NCI-H2227 treated with DMSO at 0.1 percent for 48 hours (cell line): ENCODE data around the gene HVCN1.
"Not testable (repeated sequence)": the region's sequence is repeated elsewhere in the genome, so short reads cannot be mapped to it uniquely, and the experiment has no call there.

Experiments
- DNase-seq: peaks from one replicate; lab custom pipeline; 2025; lab: John Stamatoyannopoulos, UW

Gene HVCN1

DNA sequence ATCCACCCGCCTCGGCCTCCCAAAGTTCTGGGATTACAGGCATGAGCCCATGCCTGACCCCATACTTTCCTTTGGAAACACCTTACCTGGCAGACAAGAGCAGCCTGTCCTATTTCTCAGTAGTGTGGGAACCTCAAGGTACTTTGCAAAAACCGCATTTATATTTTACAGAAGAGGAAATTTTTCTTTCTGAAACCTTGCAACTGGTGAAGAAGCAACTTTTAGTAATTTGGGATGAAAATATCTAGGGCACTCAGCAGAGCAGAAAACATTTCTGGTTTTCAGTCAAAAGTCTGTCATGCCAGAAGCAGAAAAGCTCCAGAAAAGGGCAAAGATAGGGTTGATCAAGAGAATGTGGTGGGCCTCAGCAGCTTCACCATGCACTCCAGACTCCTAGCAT lies 21.2 kb downstream of the HVCN1 start:
- DNase-seq, result no peak

DNA sequence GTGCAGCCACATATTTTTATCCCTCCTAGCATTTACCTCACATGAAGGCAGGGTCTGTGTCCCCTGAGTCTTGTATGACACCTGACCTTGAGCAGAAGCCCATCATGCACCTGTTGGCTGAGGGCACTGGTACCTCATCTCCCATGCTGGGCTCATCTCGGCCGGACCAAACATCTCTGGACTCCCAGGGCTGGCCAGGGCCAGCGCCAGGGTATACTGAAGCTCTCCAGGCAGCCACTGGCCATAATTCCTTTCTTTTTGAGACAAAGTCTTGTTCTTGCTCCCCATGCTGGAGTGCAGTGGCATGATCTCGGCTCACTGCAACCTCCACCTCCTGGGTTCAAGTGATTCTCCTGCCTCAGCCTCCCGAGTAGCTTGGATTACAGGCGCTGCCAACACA lies 22.0 kb downstream of the HVCN1 start:
- no peak for DNase-seq

DNA sequence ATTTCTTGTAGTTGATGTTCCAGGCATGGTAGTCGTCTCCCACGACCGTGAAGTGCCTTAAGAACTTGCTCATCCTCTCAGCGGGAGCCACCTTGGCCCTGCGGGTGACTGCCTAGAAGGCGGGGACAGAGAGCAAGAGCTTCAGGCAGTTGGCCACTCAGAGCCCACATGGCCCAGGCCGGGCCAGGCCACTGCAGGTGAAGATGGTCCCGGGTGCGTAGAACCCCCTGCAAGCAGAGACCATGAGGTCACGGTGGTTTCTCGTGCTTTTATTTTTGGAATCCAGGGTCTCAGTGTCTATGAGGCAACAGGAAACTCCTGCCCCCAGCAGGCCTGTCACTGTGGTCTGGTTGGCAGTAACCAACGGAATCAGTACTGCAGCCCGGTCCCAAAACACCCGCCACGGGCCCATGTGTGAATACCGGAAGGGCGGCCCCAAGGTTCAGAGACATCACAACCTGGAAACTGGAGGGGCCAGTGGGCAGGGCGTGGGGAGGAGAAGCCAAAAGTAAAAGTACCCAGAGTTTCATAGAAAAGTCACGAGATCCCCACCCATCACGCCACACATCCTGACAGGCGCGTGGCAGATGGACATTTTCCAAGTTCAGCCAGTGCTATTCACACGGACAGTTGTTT lies 27.5 kb downstream of the HVCN1 start:
- no peak for DNase-seq

DNA sequence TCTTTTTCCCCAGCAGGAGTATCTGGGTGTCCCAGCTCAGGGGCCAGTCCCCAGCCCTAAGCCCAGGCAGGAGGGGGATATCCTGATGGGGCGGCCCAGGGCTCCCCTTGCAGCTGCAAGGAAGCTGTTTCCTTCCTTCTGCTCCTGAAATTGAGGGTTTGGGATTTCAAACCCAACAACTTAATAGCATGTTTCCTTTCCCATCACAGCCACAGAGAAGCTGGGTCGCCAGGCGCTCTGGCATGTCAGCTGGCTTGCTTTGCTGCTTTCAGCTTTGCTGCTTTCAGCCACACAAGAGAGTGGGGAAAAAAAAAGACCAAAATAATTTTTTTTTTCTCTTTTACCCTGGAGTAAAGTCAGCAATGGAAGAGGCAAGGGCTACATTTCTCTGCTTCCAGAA lies 30.0 kb downstream of the HVCN1 start:
- DNase-seq, result peak; percentile 70

DNA sequence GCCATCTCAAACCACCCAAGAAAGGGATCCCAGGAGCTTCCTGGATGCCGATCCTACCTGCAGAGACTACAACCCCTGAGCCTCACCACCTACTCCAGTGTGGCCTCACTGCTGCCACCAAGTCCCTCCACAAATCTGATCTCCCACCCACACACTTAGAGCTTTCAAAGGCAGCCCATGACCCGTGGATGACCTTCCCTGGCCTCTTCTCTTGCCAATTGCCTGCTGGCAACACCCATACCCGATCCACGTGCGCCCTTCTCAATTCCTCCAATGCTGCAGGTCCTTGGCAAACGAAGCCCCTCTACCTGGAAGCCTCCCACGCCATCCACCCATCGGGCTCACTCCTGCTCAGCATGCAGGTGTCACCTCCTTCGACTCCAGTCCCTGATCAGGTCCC lies 30.7 kb downstream of the HVCN1 start:
- DNase-seq, result no peak

DNA sequence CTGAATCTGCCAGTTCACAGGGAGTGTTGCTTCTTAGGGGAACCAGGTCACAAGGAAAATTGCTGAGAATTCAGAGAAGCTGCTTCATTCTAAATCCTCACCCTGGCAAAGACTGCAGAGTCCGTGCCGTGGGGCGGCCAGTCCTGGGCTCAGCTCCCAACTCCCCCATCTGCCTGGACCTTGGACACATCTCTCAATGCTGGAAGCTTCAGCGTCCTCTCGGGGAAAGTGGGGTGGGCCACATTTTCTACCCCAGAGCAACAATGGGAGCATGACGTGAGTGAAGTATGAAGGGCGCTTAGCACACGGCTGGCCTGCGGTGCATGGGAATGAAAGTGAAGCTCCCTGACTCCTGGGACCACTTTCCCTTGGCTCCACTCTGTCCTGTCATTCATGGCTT lies 31.2 kb downstream of the HVCN1 start:
- no peak for DNase-seq

DNA sequence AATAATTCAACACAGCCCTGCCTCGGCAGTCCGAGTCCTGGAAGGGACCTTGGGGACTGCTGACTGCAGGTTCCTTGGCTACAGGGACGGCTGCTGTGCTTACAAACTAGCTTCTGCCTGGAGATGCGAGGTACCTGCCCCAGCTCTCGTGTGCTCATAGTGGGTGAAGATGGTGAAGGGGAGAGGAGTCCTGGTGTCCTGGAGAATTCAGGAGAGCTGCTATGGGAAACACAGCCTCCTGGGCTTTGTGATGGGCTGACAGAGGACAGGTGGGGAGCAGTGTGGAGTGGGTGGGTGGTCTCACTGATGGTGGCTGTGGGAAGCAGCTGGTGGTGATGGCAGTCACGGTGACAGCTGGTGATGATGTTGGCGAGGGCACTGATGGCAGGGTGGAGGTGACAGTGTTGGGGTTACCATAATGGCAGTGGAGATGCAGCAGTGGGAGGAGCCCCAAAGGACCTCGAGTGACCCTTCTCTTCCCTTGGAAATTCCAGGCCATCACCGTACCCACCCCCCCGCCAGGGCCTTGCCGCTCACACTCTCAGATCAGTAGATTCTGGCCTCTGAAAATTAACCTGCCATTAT lies 32.8 kb downstream of the HVCN1 start:
- no peak for DNase-seq

DNA sequence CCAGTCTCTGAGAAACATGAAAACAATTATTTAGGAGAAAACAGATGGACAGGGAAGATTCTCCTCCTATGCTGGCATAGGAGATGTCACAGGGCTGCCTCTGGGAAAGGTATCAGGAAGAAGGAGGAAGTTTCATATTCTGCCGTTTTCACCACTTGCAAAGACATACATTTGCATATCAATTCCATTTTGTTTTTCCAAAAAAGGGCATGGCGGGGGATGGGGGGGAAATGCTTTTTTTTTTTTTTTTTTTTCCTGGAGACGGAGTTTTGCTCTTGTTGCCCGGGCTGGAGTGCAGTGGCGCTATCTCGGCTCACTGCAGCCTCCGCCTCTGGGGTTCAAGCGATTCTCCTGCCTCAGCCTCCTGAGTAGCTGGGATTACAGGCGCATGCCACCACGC lies 34.7 kb downstream of the HVCN1 start:
- not testable (repeated sequence) for DNase-seq

DNA sequence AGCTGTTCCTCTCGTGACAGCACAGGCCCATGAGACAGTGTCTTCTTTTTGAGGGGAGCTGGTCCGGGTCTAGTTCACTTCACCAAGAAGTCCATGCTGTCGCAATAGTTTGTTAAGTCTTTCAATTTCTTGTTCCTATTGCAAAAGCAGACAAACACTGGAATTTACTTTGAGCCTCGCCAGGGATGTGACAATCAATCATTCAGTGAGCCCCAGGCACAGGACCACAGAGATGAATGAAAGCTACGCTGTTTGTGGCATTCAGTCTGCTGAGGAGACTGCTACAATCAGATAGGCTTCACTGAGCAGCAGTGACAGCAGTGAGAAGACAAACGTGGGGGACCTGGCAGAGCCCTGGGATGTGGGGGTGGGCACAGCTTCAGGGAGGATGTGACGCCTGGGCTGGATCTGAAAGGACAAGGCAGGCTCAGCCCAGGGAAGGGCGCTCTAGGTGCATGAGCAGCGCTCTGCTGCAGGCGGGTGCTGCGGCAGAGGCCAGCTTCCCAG lies 39.5 kb downstream of the HVCN1 start:
- no peak for DNase-seq

DNA sequence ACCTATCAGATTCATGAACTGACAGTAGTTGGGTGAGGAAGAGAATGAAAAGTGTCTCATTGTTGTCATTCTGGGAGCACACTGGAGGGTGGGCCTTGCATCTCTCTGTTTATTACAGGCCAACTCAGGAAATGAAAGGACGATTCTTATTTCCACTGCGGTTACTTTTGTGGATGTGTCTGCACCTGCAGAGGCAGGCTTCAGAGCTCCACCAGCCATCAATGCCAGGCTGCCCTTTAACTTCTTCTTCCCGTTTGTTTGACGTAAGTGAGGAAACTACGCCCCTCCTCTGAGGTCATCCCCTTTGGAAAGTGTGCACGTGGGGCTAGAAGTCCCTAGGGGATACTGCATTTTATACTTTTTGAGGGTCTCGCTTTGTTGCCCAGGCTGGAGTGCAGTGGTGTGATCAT lies 41.3 kb downstream of the HVCN1 start:
- no peak for DNase-seq

DNA sequence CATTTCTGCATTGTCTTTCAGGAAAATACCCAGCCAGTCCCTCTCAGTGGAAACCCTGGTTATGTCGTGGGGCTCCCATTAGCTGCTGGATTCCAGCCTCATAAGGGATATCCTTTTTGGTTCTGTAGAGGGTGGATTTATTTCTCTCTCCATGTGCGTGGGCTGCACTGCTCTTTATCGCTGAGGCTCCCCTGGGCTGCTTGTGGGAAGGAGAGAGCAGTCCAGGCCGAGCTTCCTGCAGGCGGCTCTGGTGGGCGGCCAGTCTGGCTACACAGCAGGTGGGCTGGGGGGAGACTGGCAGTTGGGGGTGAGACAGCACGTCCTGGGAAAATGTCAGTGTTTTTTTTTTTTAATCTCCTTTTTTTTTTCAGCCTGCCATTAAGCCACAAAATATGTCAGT lies 47.4 kb downstream of the HVCN1 start:
- no peak for DNase-seq

DNA sequence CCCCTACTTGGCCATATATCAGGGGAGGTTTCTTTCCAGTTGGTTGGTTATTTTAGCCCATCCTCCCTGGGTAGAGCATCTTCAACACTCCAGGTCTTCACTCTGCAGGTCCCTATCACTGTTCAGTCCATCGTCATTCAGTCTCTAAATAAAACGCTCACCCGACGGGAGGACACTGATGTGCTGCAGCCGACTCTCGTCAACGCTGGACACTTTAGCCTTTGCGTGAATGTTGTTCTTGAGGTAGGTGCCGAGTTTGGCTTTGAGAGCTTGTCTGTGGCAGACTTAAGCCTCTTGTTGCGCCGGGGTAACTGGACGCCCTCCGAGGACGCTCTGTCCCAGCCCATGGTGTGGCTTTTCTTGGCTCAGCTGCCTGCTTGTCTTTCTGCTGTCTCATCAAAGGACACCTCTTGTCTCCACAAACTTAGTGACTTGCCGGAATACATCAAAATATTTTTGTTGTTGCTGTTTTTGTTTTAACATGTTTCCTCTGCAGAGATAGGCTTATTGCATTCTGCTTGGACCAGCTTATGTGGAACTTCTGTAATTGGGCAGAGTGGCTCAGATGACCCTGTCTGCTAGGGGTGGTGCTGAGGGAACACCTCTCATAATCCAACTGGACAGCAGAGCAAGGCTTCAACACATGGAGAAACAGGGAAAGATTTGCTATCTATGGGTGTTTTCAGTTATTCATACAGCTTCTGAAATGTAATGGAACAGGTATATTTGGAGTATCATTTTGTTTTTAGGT lies 48.5 kb downstream of the HVCN1 start:
- no peak for DNase-seq

DNA sequence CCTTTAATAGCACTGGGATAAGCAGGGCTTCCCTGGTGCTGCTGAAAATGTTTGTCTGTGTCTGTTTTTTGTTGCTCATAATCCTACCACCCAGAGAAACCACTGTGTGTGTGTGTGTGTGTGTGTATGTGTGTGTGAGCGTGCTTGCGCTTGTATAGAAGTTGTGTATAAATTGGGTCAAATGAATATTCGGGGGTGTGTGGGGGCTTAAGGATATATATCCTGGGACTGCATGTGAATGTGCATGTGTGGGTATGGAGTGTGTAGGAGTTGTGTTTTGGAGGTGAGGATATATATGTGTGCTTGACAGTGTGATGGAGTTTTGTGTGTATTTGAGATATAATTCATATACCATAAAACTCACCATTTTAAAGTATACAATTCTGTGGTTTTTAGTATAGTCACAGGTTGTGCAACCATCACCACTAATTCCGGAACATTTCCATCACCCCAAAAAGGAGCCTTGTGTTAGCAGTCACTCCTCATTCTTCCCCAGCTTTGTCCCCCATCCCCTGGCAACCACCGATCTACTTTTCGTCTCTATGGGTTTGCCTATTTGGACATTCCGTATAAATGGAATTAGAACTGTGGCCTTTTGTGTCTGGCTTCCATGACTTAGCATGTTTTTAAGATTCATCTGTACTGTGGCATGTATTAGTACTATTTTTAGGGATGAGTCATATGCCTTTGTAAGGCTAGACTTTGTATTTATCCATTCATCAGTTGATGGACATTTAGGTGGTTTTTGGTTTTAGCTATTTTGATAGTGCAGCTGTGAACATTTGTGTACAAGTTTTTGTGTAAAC lies 49.4 kb downstream of the HVCN1 start:
- DNase-seq, result no peak

DNA sequence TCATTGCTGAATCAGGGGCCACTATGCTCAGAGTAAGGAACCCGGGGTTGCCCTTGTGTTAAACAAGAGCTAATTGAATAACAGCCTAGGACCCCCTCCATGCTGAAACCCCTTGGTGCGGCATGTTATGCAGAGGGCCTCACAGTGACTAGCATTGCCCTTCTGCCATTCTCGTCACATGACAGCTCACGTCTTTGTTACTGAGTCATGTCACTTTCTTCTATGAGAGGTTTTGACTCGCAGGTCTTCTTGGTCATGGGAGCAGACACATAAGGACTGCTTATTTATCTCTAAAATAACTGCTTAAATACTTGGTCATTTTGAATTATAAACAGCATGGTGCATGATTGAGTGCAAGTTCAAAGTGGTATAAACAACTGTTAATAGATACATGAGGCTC lies 50.1 kb downstream of the HVCN1 start:
- DNase-seq, result no peak

DNA sequence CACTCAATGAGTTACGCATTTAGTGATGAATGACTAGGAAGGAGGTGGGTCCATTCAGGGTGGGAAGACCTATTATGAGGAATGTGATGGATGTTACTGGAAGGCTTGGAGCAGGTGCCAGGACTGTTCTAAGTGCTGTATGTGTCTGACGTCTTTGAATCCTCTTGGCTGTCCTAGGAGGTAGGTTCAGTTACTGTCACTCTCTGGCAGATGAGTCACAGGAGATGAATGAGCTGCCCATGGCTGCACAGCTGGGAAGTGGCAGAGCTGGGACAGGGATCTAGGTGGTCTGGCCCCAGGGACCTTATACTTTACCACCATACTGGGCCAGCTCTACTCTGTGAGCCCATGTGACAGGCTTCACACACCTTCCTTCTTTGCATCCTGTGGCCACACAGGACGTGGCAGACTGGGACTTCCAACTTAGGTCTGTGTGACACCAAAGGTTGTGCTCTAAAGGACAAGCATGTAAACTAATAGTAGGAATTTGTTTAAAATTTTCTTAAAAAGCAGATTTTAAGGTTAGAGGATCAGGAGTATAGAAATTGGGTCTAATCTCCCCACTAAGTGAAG lies 51.0 kb downstream of the HVCN1 start:
- no peak for DNase-seq

DNA sequence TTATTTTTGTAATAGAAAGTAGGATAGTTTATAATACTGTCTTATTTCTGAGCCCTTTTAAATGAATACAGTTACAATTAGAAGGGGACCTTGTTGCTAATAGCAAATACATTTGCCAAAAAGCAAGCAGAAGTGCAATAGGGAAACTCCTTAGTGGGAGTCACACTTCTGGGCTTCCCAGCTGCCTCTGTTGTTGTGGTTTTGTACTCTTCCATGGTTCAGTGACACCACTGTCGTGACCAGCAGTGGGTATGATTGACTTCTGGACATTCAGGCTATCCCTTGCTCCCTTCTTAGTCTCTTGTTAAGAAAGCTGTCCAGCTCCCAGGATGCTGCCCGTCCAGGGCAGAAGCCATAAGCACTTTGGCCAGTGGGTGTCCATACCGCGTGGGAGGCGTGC lies 52.4 kb downstream of the HVCN1 start:
- no peak for DNase-seq

DNA sequence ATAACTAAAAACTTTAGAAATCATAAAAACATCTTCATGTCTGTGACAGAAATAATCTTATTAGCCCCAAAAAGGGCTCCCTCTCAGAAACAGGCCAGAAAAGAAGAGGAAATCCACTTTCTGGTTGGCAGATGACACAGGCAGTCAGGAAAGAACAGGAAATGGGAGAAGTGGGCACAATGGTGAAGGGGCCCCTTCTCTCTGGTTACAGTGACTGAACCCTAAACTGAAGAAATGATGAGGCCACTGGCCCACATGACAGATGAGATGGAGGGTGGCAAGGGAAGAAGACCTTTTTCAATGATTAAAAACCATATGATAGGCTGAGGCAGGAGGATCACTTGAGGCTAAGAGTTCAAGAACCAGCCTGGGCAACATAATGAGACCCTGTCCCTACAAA lies 53.9 kb downstream of the HVCN1 start:
- DNase-seq, result no peak

DNA sequence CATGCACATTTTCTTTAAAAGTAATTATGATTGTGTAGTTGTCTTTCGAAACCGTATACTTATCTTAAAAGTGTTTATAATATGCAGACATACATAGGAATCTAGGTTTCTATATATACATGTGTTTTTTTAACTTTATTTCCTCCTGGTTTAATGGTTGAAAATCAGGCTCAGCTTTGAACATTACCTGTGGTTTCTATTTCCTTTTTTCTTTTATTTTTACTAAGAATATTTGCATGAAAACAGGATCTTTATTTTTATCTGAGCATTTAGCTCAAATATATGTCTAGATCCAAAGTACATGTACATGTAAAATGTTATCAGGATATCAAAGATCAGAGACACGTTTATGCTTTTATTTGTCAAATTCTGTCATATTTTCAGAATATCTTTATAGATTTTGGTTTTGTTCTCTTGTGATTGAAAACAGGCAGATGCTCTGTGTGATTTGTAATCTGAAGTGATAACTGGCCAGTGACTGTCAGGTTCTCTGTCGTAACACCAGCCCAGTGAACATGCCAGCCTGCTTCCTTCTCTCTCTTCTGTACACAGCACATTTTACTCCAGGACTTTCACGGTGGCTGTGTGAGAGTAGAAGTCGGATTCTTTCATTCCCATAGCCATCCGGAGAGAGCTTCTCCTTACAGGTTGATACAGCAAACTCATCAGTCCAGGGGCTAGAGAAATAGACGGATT lies 61.3 kb downstream of the HVCN1 start:
- DNase-seq, result no peak

DNA sequence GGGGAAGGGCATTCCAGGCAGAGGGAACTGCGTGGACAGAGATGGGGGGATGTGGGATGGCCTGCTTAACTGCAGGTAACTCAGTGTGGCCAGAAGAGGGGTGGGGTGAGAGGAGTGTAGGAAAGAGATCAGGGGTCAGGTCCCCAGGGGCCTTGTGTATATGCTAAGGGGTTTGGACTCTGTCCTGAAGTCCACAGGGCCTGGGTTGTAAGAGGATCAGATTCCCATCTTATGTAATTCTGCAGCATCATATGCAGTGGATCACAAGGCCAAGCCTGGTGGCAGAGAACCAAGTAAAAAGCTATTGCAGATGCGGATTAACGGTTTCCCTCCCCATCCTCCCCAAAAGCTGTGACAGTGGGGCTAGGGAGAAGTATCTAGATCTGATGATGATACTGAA lies 66.3 kb downstream of the HVCN1 start:
- DNase-seq, result no peak

DNA sequence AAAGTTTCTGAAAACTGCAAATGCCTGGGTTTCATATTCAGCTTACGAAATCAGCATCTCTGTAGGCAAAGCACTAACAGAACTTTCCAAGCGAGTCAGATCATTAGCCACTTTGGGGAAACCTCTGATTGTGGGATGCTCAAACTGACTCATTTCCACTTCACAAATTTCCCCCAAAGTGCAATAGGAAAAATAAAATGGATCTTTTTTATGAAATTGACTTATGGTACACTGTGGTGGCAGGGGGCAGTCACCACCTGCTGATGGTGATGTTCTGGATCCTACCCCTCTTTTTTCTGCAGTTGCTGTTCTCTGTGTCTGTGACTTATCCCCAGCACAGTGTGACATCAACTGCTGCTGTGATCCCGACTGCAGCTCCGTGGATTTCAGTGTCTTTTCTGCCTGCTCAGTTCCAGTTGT lies 69.4 kb downstream of the HVCN1 start:
- DNase-seq, result no peak

DNA sequence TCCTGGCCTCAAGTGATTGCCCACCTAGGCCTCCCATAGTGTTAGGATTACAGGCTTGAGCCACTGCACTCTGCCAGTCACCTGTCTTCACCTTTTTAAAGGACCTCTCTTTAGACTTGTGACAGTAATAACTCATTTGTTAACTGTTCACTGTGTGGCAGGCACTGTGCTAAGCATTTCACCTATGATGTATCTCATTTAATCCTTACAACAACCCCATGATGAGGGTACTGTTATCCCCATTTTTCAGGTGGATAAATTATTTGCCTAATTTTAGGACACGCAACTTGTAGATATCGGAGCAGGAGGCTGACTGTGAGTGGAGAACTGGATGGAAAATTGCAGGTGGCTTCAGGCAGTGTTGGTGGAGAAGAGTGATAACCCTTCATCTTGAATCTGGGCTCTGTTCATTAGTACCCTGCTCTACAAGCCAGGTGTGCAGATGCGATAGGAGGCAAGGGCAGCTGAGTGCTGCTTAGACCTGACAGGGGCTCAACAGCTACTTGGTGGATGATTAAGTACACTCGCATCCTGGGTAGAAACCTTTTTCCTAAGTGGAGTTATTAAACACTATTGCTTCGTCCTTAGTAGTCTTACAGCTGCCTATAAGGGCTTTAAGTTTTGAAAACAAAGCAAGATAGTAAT lies 72.3 kb downstream of the HVCN1 start:
- DNase-seq, result no peak
